LNCAP (cell line): ENCODE data around the gene SPAG8.

Experiments used
- CTCF ChIP-seq: fragments of 450-650 bp; IDR thresholded peaks from 2 replicates; pipeline ENCODE4 v1.5.1; 2017; ENCODE audit warnings: mild to moderate bottlenecking

The SPAG8 gene

DNA sequence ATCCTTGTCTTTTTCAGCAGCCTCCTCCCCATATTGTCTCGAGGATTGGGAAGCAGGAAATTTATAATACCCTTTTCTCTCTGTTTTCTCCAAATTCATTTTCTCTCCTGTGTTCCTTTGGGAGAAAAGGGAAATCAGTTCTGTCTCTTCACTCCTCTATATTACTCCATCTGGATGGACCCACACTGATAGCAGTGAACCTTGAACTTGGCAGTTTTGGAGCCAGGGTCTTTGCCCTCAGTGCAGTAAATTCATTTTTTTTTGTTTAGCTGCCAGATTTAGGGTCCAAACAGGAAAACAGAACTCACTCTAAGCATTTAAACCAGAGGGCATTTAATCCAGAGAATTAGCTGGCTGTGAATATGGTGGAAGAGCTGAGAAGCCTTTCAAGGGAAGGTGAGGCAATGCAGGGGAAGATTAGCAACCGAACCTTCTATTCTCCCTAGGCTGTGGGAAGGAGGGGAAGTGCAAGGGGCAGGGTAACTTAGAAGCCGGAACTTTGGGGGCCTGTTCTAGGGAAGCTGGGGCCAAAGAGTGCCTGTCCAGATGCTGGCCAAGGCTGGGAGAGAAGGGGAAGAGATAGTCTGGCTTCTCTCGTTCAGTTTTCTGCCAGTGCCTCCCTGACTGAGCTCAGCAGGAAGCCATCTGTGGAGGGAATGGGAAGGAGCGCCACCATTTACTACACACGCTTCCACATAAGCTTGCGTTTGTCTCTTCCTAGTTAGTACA lies 37.0 kb downstream of the SPAG8 start:
- no peak for TF ChIP-seq CTCF

- TF ChIP-seq CTCF = no peak
These were observed 40.1 kb downstream of the SPAG8 start for GRCh38 chr9:35771943-35772342.

DNA sequence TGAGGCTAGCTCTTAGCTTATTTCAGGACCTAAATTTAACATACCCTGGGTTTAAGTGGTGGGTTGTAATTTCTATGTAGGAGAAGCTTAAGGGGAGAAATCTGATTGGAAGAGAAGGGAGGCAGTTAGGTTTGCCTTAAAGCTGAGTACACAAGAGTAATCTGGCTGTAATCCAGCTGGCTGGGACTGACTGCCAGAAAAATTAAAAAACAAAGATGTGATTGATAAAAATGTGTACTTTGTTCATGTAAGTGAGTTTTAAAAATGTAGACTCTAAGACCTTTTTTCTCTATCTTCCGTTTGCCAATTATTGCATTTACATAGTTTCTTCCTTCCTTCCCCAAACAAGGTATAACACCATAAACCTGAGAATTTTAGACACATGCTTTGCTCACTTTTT lies 40.5 kb downstream of the SPAG8 start:
- TF ChIP-seq CTCF = no peak

DNA sequence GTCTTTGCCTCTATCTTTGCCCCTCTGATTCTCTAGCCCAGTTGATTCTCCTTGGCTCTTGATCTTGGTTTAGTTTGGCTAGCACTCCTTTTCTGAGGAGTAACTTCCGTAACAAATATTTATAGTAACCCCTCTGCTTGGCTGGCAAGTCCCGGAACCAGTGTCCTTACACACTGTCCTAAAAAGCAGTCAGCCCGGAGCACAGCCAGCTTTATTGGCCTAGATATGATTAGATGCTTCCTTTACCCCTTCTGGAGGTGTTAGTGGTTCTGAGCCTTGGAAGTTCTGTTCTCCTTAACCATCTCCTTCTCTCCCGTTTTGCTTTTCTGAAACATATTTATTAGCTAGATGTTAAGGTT lies 41.0 kb downstream of the SPAG8 start:
- TF ChIP-seq CTCF = no peak

DNA sequence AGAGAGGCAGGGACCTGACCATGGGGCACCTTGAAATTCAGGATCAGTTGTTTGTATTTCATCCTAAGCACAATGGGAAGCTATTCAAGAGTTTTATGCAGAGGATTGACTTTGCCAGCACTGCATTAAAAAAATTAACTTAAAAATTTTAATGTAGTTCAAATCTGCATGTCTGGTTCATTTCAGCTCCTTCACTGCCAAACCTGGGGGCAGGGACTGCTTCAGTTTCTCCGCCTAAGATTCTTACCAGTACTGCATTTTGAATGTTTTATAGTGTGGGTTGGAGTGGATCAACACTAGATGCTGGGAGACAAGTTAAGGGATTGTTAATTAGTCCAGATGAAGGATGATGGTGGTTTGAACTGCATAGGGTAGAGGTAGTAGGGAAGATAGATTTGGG lies 42.3 kb downstream of the SPAG8 start:
- TF ChIP-seq CTCF = no peak

DNA sequence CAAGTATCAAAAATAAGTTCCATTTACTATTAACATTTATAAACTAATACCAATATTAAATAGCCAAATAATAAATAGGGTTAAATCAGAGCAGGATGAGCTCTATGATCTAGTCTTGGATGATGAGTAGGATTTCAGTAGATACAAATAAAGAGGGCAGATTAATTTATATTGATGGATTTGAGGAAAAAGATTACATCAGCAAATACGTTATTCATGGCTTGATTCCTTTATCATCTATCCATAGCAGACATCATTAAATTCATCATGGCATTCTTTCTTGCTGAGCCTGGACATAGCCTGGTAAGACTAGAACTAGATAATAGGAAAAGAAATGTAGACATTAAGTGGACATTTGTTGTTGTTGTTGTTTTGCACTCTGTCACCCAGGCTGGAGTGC lies 44.6 kb downstream of the SPAG8 start:
- TF ChIP-seq CTCF = no peak

- no peak for TF ChIP-seq CTCF
These were observed 45.1 kb downstream of the SPAG8 start for GRCh38 chr9:35766997-35767396.

DNA sequence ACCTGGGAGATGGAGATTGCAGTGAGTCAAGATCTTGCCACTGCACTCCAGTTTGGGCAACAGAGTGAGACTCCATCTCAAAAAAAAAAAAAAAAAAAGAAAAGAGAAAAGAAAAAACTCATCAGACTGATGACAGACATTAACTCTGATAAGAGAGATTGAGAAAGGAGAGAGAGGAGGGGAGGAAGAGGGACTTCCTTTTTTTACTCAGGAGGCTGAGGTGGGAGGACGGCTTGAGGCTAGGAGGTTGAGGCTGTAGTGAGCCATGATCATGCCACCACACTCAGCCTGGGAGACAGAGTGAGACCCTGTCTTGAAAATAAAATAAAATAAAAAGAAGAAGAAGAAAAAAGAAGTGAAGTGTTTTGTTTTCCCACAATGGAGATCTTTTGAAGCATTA lies 48.3 kb downstream of the SPAG8 start:
- no peak for TF ChIP-seq CTCF
